Astrocyte (in vitro differentiated cells and primary cell): Measurements from ENCODE around the gene CLCF1.
"Not testable (repeated sequence)": the region's sequence is repeated elsewhere in the genome, so short reads cannot be mapped to it uniquely, and the experiment has no call there.

Experiments
- CTCF ChIP-seq: IDR thresholded peaks from 2 replicates; pipeline ENCODE4 v1.5.1; 2011; ENCODE audit warnings: low read depth, mild to moderate bottlenecking, inconsistent platforms, low read length, moderate library complexity; ENCODE audit not compliant: insufficient read depth
- EZH2 ChIP-seq: IDR thresholded peaks from 2 replicates; pipeline ENCODE4 v1.6.1; 2012; ENCODE audit warnings: mild to moderate bottlenecking, low read length, inconsistent platforms; ENCODE audit not compliant: insufficient read depth

- TF ChIP-seq CTCF, EZH2: not testable (repeated sequence)
Observed at GRCh38 chr11:67318876-67319275, 54.5 kb downstream of the CLCF1 start.
